ENCODE data around the gene TFF2.

Gene TFF2

DNA sequence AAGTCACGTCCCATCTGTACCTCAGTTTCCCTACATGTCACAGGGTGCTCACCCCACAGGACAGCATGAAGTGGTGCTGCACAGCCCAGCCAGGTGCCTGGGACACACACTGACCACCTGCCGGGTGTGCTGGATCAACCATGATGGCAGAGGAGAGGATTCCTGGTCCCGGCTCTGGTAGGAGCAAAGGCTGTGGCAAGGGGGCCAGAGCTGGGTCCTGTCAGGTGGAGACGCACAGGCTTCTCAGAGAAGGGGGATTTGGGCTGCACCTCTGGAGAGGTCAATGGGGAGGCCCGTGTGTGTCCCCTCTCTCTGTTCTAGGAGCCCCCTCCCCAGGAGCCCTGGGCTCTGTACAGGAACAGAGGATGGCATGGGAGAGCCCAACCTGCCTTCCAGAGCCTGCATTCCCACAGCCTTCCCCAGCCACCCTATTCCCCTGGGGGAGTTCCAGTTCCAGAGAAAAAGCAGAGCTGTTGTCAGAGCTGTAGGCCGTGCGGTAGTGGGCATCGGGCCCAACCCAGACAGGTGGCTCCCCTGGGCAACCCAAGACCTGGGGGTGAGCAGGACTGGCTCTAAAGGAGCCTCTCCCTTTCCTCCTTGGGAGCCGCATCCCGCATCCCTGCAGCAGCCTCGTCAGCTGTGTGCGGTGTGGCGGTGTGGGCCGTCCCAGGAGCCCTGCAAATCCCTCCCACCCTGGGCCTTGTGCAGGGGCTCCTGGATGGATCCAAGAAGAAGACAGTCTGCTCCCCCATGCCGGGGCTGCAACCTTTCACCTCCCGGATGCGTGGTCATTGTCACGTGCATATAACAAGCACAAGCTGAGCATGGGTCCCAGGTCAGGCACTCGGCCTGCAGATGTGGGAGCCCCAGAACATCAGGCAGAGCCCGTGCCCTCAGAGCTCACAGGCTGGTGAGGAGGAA is 32.7 kb downstream of the TFF2 start:
- DNase-seq, result no peak

DNA sequence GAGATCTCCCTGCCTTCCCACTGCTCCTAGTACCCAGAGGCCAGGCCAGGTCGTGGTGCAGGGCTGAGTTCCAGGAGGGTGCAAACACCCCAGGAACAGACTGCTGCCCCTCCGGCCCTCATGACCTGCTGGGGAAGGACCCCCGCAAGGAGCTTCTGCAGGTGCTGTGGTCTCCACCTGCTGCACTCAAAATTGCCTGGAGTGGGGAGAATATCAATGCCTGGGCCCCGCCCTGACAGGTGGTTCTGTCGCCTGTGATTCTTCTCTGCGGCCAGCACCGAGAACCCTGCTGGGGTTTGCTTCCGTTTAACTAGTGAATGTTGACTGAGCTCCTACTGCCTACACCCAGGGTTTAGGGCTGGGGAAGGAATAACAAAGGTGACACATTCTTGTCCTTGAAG is 33.5 kb downstream of the TFF2 start:
- no peak for DNase-seq

DNA sequence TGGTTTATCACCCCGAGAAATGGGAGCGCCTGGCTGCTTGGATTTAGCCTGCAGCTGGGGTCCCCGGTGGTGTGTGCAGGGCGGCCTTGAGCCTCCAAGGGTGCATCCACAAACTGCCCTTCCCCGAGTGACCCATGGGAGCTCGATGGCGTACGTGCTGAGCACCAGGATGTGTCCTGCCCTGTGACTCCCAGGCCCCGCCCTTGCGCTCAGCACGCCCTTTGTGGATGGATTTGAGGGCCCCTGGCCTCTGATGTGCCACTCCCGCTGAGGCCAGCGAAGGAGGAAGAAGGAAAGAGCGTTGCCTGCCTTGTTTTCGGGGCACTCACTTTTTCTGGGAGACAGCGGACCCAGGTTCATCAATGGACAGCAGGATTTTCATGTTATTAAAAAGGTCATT is 33.9 kb downstream of the TFF2 start:
- no peak for DNase-seq

DNA sequence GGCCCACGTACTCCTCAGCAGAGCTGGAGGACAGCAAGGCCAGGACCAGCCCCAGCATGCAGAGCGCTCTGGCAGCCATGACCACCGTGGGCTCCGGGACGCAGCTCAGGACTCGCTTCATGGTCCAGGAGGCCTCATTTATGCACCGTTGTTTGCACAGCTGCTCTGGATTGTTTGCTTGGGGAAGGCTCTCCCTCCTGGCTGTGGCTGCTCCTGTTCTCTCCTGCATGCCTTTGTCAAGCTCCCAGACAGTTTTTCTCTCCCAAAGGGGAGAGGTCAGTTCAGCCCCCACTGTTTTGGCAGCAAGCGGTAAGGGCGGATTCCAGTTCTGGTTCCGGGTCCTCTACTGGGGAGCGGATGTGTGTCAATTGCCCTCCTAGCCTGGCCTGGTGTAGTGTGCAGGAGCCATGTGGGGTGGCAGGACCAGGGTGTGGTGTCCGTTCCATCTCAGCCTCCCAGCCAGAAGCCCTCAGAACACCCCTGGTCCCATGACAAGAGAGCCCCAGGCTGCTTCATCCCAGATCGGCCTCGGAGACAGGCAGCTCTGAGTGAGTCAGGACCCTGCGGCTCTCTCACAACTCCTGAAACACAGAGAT is 35.4 kb downstream of the TFF2 start, which contains the start of gene TFF3:
TSS of gene TFF3 (minus strand) at position 114 of the 596 bp plus-strand sequence. CDS start at position 79, 35 bp downstream.
- DNase-seq, result no peak

DNA sequence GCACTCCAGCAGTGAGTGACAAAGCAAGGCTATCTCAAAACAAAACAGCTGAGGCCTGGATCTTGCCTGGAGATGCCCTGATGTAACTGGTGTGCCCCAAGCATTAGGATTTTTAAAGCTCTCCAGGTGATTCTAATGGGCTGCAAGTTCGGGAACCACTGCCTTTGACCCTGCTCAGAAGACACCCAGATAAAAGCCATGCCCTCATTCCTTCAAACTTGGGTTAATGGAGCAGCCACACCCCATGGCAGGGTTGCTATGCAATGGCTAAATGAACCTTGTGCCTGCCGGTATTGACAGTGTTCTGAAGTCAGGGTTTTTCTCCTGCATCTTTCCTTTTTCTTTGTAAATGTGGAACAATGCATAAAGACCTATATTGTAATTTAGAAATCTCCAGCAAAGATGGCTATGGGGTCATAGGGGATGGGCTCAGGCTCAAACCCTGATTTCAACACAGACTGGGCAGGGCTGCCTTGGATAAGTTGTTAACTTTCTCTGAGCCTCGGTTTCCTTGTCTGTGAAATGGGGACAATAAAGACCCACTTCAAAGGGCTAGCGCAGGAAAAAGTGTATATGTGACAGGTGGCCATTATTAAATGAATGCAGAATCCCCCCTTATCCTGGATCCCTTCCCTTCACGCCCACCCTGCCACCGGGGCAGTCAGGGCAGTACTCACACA is 36.0 kb downstream of the TFF2 start:
- no peak for DNase-seq

DNA sequence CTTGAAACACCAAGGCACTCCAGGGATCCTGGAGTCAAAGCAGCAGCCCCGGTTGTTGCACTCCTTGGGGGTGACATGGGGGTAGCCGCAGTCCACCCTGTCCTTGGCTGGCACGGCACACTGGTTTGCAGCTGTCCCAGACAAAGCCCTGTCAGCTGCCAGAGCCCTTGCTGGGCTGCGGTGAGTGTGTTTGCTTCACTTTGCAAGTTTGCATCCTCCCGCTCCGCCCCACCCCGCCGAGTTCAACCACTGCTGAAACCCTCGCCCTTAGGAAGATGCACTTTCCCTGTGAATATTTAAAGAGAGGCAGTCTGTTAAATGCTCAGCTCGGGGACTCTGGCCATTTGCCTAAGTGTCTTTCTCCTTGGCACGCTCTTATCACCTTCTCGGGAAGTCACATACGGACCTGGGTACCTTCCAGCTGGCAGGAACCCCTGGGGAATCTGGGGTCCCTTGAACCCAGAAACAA is 37.3 kb downstream of the TFF2 start:
- DNase-seq, result no peak

DNA sequence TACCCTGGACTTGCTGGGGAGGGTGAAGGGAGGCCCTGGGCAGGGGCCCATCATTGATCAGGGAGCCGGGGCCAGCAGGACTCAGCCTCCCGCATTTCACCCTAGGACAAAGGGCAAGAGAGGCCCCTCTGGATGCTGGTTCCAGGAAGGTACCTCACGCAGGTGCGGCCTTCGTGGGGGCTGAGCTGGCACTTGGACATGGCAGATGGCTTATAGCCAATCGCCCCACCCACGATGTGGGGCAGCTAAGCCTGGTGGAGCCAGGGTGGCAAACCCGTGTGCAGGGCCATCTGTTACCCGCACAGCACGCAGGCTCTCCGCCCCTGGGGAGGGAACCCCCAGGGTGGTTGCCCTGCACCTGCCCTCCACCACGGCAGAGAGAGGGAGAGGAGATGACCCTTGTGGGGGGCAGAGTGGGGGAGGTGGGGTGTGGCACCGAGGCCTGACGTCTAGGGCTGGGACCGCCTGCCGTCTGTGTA is 38.1 kb downstream of the TFF2 start:
- DNase-seq, result no peak

DNA sequence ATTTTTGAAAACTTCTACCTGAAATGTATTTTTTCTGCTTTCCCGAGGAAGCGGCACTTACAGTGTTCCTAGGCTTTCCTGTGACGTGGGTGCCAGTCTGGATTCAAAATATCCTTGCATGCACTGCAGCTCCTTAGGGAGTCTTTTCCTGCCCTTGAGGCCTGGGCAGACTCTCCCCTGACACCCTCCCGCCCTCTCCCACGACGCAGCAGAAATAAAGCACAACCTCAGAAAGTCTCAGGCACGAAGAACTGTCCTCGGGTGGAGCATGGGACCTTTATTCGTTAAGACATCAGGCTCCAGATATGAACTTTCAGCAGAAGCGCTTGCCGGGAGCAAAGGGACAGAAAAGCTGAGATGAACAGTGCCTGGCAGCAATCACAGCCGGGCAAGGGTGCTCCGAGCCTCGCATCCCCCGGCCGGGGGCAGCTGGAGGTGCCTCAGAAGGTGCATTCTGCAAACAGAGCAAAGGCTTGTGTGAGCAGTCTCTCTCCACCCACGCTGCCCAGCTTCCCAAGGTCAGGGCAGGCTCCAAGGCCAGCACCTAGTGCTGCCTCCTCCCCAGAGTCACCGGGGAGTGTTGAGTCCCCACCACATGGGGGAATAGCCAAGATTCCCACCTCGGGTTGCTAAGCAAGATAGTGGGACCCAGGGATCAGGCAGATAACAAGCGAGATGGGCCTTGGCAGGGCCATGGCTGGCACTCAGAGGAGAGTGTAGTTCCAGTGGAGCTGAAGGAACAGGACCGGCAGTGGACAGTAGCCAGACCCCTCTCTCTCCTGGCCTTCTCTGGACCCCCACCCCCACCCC is 38.8 kb downstream of the TFF2 start:
- no peak for DNase-seq

DNA sequence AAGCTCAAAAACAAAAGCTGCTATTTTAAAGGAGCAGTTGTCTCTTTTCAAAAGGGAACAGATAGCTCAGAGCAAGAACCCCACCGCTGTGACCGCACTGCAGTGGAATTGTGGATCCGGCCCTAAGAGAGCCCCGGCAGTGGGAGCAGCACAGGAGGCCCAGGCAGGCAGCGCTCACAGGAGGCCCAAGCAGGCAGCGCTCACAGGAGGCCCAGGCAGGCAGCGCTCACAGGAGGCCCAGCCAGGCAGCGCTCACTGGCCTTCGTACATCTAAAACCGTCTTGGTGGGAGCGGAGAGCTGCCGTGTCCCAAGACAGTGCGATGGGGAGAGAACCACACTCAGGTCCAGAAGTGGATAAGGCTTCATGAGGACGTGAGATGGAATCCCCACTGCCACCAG is 39.6 kb downstream of the TFF2 start:
- DNase-seq, result no peak

DNA sequence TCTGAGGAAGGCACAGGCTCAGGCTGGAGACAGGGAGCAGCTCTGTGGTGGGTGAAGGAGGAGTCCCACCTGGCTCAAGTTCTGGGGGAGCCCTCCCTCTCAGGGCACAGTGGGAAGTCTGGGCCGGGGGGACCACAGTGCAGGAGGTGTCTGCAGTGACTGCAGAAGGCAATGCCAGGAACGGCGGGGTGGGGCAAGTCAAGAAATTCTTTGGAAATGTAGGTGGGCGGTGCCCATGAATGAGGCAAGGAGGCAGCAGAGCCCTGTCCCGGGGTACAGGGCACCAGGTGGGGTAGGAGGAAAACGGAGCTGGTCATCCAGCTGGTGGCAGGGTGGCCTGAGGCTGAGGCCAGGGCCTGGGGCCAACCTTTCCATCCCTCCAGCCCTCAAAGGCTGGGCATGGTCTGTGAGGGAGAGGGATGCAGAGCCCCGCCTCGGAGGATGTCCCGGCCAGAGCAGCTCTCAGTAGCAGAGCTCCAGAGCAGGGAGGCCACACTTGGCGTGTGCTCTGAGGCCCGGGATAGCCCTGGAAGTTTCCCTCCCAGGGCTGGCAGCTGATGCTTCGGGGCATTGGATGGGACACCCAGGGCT is 40.3 kb downstream of the TFF2 start:
- no peak for DNase-seq

DNA sequence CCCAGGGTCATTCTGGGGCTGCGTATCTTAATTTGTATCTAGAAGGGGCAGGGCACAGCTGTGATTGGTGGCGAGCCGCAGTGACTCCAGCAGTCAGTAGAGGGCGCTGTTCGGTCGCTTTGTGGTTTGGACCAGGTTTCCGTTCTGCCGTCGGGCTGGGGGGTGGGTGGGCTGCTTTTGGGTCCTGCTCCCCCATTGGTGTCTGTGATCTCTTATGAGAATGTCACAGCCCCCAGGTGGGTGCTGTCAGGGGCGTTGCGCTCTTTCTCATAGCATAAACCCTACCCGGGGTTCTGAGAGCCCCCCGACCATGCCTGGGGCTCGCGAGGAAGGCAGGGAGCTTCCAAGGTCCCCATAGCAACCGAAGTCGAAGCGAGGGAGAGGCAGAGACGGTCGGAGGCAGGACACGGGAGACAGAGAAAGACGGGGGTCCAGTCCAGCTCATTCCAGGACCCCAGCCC is 41.0 kb downstream of the TFF2 start:
- peak; percentile 12 for DNase-seq

DNA sequence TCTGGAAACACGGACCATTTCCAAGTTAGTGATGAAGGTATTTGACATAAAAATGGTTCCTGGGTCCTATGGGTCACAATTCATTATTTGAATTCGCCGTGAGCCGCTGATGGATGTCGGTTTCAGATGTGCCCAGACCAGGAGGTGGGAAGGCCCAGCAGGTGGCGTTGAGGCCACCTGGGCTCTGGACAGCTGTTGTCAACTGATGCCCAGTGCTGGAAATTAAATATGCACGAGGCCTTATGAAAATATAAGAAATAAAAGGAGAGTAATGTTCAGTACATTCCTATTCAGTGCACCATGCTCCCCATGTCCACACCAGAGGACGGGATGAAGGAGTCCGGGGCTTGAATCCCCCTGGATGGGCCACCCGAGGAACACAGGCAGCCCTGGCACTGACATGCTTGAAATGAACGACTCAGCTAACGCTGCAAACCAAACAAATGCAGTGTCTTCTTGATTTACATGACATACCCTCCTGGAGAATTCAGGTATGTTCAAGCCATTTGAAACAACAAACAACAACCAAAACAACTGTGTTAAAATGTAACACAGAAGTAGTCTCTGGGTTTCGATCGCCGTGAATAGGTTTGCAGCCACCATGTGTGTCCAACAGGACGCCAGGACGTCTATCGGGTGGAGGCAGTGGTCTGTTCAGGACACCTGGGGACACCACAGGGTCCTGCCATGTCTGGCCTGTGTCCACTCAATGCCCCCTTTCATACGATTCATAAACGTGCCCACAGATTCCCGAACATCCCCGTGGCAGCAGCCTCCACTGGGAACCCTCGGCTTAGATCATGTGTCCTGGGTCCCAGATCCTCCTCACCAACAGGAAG is 41.7 kb downstream of the TFF2 start:
- DNase-seq, result no peak

DNA sequence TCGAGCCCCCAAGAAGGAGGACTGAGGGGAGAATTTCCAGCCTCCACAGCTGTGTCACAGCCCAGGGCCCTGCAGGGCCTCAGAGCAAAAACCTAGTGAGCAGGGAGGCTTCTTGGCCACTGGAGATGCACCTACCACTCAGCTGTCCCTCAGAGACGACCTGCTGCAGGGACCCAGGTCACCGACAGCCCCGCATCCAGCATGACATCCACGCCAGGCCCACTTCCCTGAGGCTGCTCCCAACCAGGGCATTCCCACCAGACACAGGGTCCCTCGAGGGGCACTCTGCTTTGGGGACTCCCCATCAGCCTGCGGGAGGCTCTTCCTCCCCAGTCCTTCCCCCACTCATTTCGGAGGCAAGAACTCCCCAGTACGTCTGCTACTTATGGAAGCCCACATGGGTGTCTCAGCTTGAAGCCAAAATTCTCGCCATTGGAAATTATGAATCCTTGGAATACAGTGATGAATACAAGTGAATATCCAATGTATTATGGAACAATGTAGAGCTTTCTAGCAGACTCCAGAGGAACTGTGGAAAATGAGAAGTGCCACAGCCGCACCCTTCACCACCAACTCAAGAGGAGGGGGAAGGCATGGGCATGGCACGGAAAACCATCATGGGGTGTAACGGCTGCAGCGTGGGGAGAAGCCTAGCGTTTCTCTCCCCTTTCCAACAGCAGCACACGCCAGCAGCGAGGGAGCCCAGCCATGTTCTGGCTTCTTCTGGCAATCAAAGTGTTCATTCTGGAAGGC is 42.5 kb downstream of the TFF2 start:
- no peak for DNase-seq

DNA sequence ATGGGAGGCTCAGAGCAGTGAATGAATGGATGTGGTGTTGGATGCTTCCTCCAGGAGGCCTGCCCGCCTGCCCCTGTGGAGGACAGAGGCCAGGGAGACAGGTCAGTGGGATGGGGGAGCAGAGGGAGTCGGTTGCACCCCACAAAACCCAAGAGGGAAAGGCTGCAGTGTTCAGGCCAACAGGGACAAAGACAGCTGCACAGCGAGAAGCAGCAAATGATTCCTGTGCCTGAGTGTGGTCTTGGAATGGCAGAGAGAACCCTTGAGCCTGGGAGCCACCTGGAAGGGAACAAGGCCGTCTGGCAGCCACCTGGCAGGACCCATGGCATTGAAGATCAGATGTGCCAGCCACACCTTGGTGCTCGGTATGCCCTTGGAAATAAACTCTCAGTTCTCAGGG is 43.7 kb downstream of the TFF2 start:
- DNase-seq, result no peak

DNA sequence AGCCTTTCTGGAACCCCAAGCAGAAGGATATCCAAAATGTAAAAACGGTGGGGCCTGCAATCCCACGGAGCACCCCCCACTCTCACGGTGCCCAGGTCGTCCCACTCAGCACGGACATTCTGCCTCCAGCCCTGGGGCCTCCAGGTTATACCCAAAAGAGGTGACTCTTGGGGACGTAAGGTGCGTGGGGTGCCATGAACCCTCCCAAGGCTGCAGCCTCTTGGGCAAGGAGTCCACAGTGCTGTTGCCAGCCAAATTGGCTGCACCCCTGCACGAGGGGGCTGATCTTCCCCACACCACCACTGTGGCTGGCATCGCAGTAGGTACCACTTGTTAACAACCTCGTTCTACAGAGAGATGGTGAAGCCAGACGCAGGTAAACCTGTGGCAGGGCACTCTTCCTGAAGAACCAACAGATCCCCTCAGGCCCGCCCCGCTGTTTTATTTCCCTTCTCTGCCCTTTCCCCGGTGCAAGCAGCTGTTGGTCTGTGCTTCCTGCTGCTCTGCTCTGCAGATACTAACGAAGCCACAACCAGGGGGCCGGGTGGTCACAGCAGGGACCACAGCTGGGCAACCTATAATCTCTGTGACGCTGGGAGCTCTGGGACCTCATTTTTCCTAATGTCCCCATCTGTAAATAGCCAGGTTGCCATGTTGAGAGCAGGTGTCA is 44.3 kb downstream of the TFF2 start:
- DNase-seq, result no peak

DNA sequence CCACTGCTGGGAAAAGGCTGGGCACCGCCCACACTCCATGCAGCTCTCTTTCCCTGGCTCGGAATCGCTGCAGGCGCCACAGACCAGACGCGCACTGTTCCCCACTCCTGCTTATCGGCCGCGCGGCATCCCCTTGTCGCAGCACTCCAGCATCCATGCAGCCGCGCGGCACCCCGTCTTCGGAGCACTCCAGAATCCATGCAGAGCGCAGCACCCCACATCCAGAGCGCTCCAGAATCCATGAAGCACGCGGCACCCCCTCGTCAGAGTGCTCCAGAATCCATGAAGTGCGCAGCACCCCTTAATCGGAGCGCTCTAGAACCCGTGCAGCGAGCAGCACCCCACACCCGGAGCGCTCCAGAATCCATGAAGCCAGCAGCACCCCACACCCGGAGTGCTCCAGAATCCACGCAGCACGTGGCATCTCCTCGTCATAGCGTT is 45.1 kb downstream of the TFF2 start:
- no peak for DNase-seq

DNA sequence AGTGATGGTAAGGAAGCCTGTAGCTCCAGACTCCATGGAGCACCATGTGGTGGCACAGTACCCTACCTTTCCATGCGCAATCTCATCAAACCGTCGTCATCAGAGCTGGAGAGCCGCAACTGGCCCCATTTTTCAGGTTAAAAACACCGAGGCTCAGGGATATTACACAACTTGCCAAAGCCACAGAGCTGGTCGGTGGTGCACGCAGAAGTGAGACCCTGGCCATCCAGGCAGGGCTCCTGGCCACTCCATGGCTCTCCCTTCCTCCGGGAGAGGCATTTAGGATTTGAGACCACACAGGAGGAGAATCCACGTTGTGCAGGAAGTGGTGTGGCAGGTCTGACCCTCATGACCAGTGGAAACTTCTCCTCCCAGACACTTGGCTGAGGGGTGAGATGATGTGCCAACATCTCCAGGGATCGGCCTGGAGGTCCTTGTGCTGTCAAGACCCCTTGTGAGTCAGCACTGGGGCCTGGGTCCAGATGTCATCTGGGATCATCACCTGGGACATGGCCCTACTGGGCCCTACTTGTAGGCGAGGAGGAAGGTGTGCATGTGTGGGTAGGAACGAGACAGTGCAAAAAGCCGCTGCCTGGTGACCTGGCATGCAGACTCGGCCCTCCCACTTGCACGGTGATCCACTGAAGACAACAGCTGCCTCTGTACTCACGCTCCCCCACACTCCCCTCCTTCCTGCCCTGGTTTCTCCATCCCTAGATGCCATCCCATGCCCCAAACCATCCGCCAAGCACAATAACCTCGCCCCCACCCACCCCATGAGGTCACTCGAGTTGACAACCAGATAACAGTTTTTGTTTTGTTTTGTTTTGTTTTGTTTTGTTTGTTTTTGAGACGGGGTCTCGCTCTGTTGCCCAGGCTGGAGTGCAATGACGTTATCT is 46.0 kb downstream of the TFF2 start:
- no peak for DNase-seq

DNA sequence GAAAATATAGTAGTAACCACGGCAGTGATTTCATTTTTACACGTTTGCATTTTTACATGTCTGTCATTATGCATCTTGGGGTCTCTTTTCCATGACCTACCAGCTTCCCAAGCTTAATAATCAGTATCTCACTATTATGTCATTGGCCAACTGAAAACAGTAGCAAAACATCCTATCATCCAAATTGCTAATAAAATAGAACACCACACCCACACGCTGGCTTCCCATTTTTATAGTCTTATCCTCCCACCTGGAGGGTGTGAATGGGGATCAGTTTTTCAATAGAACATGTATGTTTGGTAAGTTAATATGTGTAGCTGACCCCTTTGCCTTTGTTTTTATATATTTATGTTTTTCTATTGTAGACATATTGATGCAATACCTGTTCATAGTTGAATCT is 47.4 kb downstream of the TFF2 start:
- DNase-seq, result no peak

DNA sequence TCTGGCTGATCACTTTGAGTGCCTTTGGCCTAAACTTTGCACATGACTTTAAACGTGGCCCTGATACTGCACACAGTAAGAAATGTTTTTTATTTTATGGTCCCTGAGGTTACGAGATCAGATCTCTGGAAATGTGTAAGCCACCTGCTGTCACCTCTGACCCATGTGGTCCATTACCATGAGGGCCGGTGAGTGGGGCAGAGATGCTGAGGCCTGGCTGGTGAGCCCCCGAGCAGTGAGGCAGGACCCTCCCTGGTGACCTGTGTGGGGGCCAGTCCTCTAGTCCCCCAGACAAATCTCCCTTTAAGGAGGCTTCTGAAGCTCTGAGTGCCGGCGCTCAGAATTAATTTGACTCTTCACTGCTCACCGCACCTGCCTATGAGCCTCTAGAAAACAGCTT is 48.0 kb downstream of the TFF2 start:
- no peak for DNase-seq
